Cortex of kidney (tissue), 1 donor: ENCODE measurements around the gene KRTAP4-12.
"Not testable (repeated sequence)": the region's sequence is repeated elsewhere in the genome, so short reads cannot be mapped to it uniquely, and the experiment has no call there.

ENCODE experiments used
- DNase-seq: peaks from one replicate; lab custom pipeline; 2025; lab: John Stamatoyannopoulos, UW

Gene KRTAP4-12

GRCh38 chr17:41126412-41126811 lies 2.4 kb upstream of the KRTAP4-12 start:
- no peak for DNase-seq

DNA sequence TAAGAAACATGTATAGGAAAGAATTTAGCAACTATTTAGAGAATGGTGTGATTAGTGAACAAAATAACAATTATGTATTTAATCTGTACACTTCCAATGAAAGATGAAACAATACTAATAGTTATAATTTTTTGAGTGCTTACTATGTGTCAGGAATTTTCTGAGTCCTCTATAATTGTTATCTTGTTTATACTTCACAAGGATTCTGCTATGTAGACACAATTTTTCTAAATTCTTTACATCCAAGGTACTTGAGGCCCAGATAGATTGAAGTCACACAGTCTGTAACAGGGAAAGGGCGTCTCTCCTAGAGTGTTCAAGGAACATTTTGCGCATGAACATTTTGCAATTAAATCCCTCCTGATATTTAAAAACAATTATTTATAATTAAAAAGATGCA lies 1.1 kb upstream of the KRTAP4-12 start:
- no peak for DNase-seq

DNA sequence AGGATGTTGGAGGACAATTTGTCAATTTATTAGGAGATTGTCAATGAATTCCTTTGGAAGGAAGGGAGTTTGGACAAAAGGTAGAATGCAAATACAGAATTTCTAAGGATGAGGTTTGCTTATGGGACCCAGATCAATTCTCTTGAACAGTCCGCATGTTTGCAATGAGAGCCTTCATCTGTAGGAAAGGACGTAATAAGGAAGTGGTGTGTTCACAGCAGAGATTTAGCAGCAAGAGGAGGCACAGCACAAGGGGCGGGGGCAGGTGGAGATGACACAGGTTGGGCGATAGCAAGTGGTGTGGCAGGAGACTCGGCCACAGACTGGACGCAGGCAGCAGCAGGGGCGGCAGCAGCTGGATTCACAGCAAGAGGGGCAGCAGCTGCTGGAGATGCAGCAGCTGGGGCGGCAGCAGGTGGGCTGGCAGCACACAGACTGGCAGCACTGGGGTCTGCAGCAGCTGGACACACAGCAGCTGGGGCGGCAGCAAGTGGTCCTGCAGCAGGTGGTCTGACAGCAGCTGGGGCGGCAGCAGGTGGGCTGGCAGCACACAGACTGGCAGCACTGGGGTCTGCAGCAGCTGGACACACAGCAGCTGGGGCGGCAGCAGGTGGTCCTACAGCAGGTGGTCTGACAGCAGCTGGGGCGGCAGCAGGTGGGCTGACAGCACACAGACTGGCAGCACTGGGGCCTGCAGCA lies 541 bp downstream of the KRTAP4-12 start:
- DNase-seq, result not testable (repeated sequence)

DNA sequence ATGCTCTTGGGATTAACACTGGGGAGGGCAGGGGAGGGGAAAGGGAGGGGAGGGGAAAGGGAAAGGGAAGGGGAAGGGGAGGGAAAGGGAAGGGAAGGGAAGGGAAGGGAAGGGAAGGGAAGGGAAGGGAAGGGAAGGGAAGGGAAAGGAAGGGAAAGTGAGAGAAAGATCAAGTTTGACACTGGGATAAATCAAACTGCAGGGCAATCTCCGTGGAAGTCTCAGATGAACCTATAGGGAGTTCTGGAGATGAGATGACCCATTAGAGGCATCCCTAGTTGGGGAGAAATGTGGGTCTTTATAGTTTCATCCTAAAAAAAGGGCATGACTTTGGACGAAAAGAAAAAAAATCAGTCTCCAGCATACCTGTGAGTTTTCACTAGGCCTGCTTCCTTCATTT lies 2.2 kb downstream of the KRTAP4-12 start:
- no peak for DNase-seq

GRCh38 chr17:41119696-41120690 lies 4.0 kb downstream of the KRTAP4-12 start:
- DNase-seq, result not testable (repeated sequence)

DNA sequence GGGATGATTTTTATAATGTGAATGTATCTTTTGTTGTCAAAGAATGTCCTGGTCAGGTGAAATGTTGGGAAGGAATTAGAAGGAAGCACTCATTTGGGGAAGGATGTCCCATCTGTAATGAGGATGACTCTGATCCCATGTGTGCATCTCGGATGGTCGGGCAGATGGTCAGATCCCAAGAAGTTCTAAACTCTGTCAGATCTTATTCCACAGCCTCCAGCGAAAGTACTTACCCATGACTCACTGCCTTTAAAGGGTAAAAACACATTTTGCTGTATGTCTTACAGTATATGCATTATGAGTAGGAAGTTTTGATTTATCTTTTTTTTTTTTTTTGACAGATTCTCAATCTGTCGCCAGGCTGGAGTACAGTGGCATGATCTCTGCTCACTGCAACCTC lies 5.3 kb downstream of the KRTAP4-12 start:
- no peak for DNase-seq

- DNase-seq, result not testable (repeated sequence)
Measured at GRCh38 chr17:41117846-41118386, 6.1 kb downstream of the KRTAP4-12 start, which contains the start of gene KRTAP4-11. TSS of gene KRTAP4-11 (minus strand) at chr17:41118373. CDS start at chr17:41118315, 58 bp downstream.

DNA sequence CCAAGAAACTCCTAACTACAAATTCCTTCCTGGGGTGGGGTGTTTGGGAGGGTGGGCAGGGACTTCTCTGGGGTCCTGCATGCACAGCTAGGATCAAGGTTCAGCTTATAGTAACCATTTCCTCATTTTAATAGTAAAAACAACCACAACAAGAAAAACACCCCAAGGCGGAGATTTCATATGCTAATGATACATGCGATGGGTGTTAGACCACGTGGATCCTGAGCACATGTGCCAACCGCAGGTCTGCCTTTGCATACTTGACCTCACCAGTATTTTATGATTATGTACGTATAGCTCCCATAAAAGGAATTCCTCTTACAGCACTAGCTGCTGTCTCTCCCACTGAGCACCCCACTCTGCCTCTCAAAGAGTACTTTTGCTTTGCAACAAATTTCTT lies 7.7 kb downstream of the KRTAP4-12 start:
- no peak for DNase-seq

GRCh38 chr17:41111151-41111885 lies 12.7 kb downstream of the KRTAP4-12 start:
- DNase-seq, result no peak

DNA sequence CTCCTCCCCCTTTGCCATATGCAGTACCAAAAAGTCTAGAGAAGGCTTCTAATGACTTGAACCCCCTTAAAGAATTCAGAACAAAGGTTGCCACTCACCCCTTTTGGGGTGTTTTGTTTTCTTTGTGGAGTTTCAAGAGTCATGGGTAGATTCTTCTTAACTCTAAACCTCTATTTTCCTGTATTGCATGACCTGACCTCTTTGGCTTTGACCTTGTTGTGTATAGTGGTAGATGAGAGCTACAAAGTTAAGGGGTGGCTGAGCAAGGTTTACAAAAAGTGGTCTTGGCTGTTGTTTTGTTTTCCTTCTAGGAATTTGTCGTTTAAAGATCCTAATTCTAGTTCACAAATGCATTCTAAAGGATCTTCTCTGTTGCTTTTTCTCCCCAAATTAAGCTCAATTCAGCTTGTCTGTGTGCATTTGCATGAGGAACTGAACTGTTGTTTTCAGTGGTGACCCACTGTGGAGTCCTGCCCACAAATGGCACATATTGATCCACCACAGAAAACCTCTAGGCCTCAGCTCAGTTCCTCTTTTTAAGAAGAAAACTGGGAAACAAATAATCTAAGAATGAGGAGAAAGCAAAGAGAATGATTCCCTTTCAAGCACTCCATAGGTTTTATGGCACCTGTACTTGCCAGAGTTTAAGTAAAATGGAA lies 15.1 kb downstream of the KRTAP4-12 start:
- DNase-seq, result not testable (repeated sequence)

GRCh38 chr17:41107941-41108450 lies 16.0 kb downstream of the KRTAP4-12 start:
- no peak for DNase-seq

GRCh38 chr17:41105347-41105746 lies 18.6 kb downstream of the KRTAP4-12 start, which contains the start of gene KRTAP4-9:
TSS of gene KRTAP4-9 (plus strand) at chr17:41105389. CDS start at chr17:41105389, 0 bp downstream.
- DNase-seq, result not testable (repeated sequence)

- not testable (repeated sequence) for DNase-seq
Measured at GRCh38 chr17:41104386-41105038, 19.5 kb downstream of the KRTAP4-12 start.

GRCh38 chr17:41103896-41104295 lies 20.1 kb downstream of the KRTAP4-12 start:
- no peak for DNase-seq

DNA sequence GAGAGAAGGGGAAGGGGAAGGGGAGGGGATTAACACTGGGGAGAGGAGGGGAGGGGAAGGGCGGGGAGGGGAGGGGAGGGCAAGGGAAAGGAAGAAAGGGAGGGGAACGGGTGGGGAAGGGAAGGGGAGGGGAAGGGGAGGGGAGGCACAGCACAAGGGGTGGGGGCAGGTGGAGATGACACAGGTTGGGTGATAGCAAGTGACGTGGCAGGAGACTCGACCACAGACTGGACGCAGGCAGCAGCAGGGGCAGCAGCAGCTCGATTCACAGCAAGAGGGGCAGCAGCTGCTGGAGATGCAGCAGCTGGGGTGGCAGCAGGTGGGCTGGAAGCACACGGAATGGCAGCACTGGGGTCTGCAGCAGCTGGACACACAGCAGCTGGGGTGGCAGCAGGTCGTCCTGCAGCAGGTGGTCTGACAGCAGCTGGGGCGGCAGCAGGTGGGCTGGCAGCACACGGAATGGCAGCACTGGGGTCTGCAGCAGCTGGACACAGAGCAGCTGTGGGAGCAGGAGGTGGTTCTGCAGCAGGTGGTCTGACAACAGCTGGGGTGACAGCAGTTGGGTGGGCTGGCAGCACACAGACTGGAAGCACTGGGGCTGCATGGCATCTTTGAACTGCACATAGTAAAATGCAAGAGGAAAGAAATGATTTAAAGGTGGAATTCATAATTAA lies 22.3 kb downstream of the KRTAP4-12 start, which contains the start of gene KRTAP4-16:
TSS of gene KRTAP4-16 (minus strand) at position 624 of the 674 bp plus-strand sequence. CDS start at position 624, 0 bp downstream.
- no peak for DNase-seq

GRCh38 chr17:41099682-41100480 lies 24.1 kb downstream of the KRTAP4-12 start:
- DNase-seq, result not testable (repeated sequence)

- no peak for DNase-seq
Measured at GRCh38 chr17:41098481-41098880, 25.5 kb downstream of the KRTAP4-12 start.

- DNase-seq, result no peak
Measured at GRCh38 chr17:41098042-41098441, 25.9 kb downstream of the KRTAP4-12 start, which contains the start of gene KRTAP4-8. TSS of gene KRTAP4-8 (minus strand) at chr17:41098142. CDS start at chr17:41098084, 58 bp downstream.

GRCh38 chr17:41096055-41096454 lies 27.9 kb downstream of the KRTAP4-12 start:
- DNase-seq, result no peak
